ENCODE measurements around the gene SYCP2.

The SYCP2 gene

GRCh38 chr20:59829786-59830664, 103.4 kb downstream of the SYCP2 start:
- ATAC-seq (replicated peaks), result no peak
- Mint-ChIP-seq H3K27ac (no peak overlapping the region), H3K36me3 (no peaks in the 10 kb centered on the region), H3K4me3 (no peak overlapping the region), H3K4me1 (no peaks in the 10 kb centered on the region), H3K27me3 (peaks cover 22 to 33% of the 10 kb centered on the region in 2 donors), H3K9me3 (peaks cover 0 to 2% of the 10 kb centered on the region in 2 donors)
- no peak for DNase-seq

- Mint-ChIP-seq H3K4me3 (no peak overlapping the region), H3K27ac (no peak overlapping the region), H3K27me3 (peaks cover 14 to 25% of the 10 kb centered on the region in 2 donors), H3K36me3 (no peaks in the 10 kb centered on the region), H3K4me1 (no peaks in the 10 kb centered on the region), H3K9me3 (peaks cover 0 to 2% of the 10 kb centered on the region in 2 donors)
- ATAC-seq (replicated peaks) (no peak), DNase-seq (no peak)
Measured at GRCh38 chr20:59829054-59829785, 104.2 kb downstream of the SYCP2 start.

GRCh38 chr20:59828125-59829053, 105.0 kb downstream of the SYCP2 start:
- Mint-ChIP-seq H3K4me1 (no peaks in the 10 kb centered on the region), H3K27me3 (peaks cover 13 to 19% of the 10 kb centered on the region in 2 donors), H3K9me3 (peaks cover 0 to 2% of the 10 kb centered on the region in 2 donors), H3K4me3 (no peak overlapping the region), H3K36me3 (no peaks in the 10 kb centered on the region), H3K27ac (no peak overlapping the region)
- ATAC-seq (replicated peaks) (no peak), DNase-seq (no peak)

GRCh38 chr20:59827138-59828056, 106.0 kb downstream of the SYCP2 start:
- Mint-ChIP-seq H3K4me1 (no peaks in the 10 kb centered on the region), H3K36me3 (no peaks in the 10 kb centered on the region), H3K9me3 (peaks cover 0 to 2% of the 10 kb centered on the region in 2 donors), H3K4me3 (no peak overlapping the region), H3K27ac (no peak overlapping the region), H3K27me3 (peaks cover 13 to 17% of the 10 kb centered on the region in 2 donors)
- DNase-seq (no peak), ATAC-seq (replicated peaks) (no peak)

GRCh38 chr20:59825944-59826759, 107.3 kb downstream of the SYCP2 start:
- Mint-ChIP-seq H3K4me3 (no peak overlapping the region), H3K27me3 (peaks cover 13 to 17% of the 10 kb centered on the region in 2 donors)

GRCh38 chr20:59825563-59825920, 107.9 kb downstream of the SYCP2 start:
- Mint-ChIP-seq H3K4me3 (no peak overlapping the region), H3K27ac (no peak overlapping the region), H3K4me1 (no peaks in the 10 kb centered on the region), H3K36me3 (no peaks in the 10 kb centered on the region), H3K27me3 (peaks cover 13 to 17% of the 10 kb centered on the region in 2 donors), H3K9me3 (peaks cover 0 to 2% of the 10 kb centered on the region in 2 donors)
- no peak for DNase-seq
- ATAC-seq (replicated peaks), result no peak

More at GRCh38 chr20:59825944-59826759, 107.3 kb downstream of the SYCP2 start:
- Mint-ChIP-seq H3K27ac (no peak overlapping the region), H3K36me3 (no peaks in the 10 kb centered on the region), H3K9me3 (peaks cover 0 to 2% of the 10 kb centered on the region in 2 donors), H3K4me1 (no peaks in the 10 kb centered on the region)
- ATAC-seq (replicated peaks), result peak; percentile 21 to 22
- DNase-seq, result no peak

GRCh38 chr20:59824711-59825562, 108.5 kb downstream of the SYCP2 start:
- no peak for DNase-seq
- Mint-ChIP-seq H3K27ac (no peak overlapping the region), H3K27me3 (peaks cover 13 to 19% of the 10 kb centered on the region in 2 donors)

GRCh38 chr20:59823491-59824259, 109.8 kb downstream of the SYCP2 start:
- no peak overlapping the region for H3K4me3 Mint-ChIP-seq
- DNase-seq, result no peak
- H3K4me1 Mint-ChIP-seq, result no peaks in the 10 kb centered on the region
- H3K9me3 Mint-ChIP-seq, result peaks cover 0 to 2% of the 10 kb centered on the region in 2 donors
- no peak for ATAC-seq (replicated peaks)
- H3K27ac Mint-ChIP-seq, result no peak overlapping the region
- peaks cover 0 to 2% of the 10 kb centered on the region in 2 donors for H3K36me3 Mint-ChIP-seq
- peaks cover 10 to 18% of the 10 kb centered on the region in 2 donors for H3K27me3 Mint-ChIP-seq

More at GRCh38 chr20:59824711-59825562, 108.5 kb downstream of the SYCP2 start:
- no peak for ATAC-seq (replicated peaks)
- Mint-ChIP-seq H3K4me3 (no peak overlapping the region), H3K36me3 (peaks cover 0 to under 1% of the 10 kb centered on the region in 2 donors), H3K4me1 (no peaks in the 10 kb centered on the region), H3K9me3 (peaks cover 0 to 2% of the 10 kb centered on the region in 2 donors)

GRCh38 chr20:59823030-59823423, 110.4 kb downstream of the SYCP2 start:
- ATAC-seq (replicated peaks), result no peak
- peaks cover 0 to 2% of the 10 kb centered on the region in 2 donors for H3K9me3 Mint-ChIP-seq
- peaks cover 5 to 17% of the 10 kb centered on the region in 2 donors for H3K27me3 Mint-ChIP-seq
- no peak overlapping the region for H3K4me3 Mint-ChIP-seq
- no peaks in the 10 kb centered on the region for H3K4me1 Mint-ChIP-seq
- no peak for DNase-seq
- H3K27ac Mint-ChIP-seq, result no peak overlapping the region
- peaks cover 0 to 2% of the 10 kb centered on the region in 2 donors for H3K36me3 Mint-ChIP-seq

- Mint-ChIP-seq H3K27ac (no peak overlapping the region), H3K36me3 (peaks cover 0 to 2% of the 10 kb centered on the region in 2 donors), H3K27me3 (peaks cover 5 to 17% of the 10 kb centered on the region in 2 donors), H3K4me1 (no peaks in the 10 kb centered on the region), H3K4me3 (no peak overlapping the region), H3K9me3 (peaks cover 0 to 2% of the 10 kb centered on the region in 2 donors)
- DNase-seq (no peak), ATAC-seq (replicated peaks) (no peak)
Measured at GRCh38 chr20:59822291-59823029, 111.0 kb downstream of the SYCP2 start.

- Mint-ChIP-seq H3K27ac (no peak overlapping the region), H3K4me1 (no peaks in the 10 kb centered on the region), H3K9me3 (peaks cover 0 to 2% of the 10 kb centered on the region in 2 donors), H3K4me3 (no peak overlapping the region), H3K27me3 (peaks cover 5 to 17% of the 10 kb centered on the region in 2 donors), H3K36me3 (peaks cover 0 to 2% of the 10 kb centered on the region in 2 donors)
- ATAC-seq (replicated peaks), result no peak
- no peak for DNase-seq
Measured at GRCh38 chr20:59821788-59822187, 111.6 kb downstream of the SYCP2 start.
